ENCODE measurements around the gene TYROBP. TPM values are rescaled to one million over a fixed set of nuclear protein-coding genes. Genes with fewer than 3 reads are reported as not detected.

TYROBP gene
- total and polyA plus RNA-seq, 3 experiments from 2014 or later: 6.4 to 96.2 (median 6.8) TPM

DNA sequence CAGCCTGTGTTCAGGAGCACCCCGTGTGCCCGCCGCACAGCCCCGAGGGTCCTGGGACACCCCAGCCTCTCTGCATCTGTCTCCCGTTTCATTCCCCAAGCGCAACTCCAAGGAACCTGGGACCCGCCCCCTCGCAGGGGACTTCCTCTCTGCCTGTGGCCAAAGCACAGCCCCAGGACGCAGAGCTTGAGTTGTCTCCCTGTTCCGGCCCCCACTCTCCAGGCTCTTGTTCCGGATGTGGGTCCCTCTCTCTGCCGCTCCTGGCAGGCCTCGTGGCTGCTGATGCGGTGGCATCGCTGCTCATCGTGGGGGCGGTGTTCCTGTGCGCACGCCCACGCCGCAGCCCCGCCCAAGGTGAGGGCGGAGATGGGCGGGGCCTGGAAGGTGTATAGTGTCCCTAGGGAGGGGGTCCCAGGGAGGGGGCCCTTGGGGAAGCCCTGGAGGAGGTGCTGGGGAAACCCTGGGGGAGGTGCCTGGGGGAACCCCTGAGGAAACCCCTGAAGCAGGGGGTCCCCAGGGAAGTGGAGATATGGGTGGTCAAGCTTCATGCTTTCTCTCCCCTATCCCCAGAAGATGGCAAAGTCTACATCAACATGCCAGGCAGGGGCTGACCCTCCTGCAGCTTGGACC is 4.4 kb downstream of the TYROBP start:
- no peaks in the 10 kb centered on the region for H3K9me3 ChIP-seq (ENCODE audit: low read length)
- CTCF ChIA-PET: interaction anchor here (1.0 to 3.2 kb wide), 3 partner anchors 22 to 29 kb away, joined by 3 to 16 read pairs (median 7); no protein-coding TSS in a partner anchor
- H3K36me3 ChIP-seq (ENCODE audit: insufficient read depth, low read length): no peaks in the 10 kb centered on the region
- Mint-ChIP-seq H3K27ac (peak overlapping the region; percentile 87 to 99 (median 98)), H3K9me3 (peaks cover 0 to 3% (median 0%) of the 10 kb centered on the region in 5 donors), H3K36me3 (peaks cover 2 to 18% (median 5%) of the 10 kb centered on the region in 3 donors), H3K27me3 (no peaks in the 10 kb centered on the region), H3K4me1 (peaks cover 45 to 58% (median 51%) of the 10 kb centered on the region in 3 donors), H3K4me3 (peak overlapping the region; percentile 87 to 100 (median 95))
- H3K27me3 ChIP-seq (ENCODE audit: insufficient read depth, low read length, poor library complexity, severe bottlenecking): no peaks in the 10 kb centered on the region
- H3K4me3 ChIP-seq (ENCODE audit: low read length): peak overlapping the region; percentile 100
- H3K27ac ChIP-seq (ENCODE audit: low read depth, low read length): peak overlapping the region; percentile 90
- DNase-seq: peak; percentile 84 to 94 (median 89)
- POLR2A ChIA-PET: interaction anchor here (1.0 to 2.5 kb wide), 3 partner anchors 26 to 163 kb away, joined by 3 to 16 read pairs (median 6); no protein-coding TSS in a partner anchor
- peaks cover 50% of the 10 kb centered on the region for H3K4me1 ChIP-seq (ENCODE audit: insufficient read depth, low read length)

DNA sequence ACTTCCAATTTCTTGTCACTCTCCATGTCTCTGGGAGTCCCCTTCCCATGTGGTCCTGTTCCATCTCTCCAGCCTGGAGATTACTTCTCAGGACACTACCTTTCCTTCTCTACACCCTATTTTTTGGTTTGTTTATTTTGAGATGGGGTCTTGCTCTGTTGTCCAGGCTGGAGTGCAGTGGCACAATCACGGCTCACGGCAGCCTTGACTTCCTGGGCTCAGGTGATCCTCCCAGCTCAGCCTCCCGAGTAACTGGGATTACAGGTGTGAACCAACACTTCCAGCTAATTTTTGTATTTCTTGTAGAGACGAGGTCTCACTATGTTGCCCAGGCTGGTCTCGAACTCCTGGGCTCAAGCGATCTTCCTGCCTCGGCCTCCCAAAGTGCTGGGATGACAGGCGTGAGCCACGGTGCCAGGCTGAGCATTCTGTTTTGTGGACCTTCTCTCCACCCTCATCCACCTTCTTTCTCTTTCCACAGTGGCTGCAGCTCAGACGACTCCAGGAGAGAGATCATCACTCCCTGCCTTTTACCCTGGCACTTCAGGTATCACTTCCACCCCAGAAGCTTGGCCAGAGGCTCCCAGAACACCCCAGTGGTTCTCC is 5.1 kb downstream of the TYROBP start:
- Histone ChIP-seq H3K4me3 (ENCODE audit: low read length) (peak overlapping the region; percentile 100), H3K27ac (ENCODE audit: low read depth, low read length) (peak overlapping the region; percentile 90), H3K36me3 (ENCODE audit: insufficient read depth, low read length) (no peaks in the 10 kb centered on the region), H3K4me1 (ENCODE audit: insufficient read depth, low read length) (peaks cover 56% of the 10 kb centered on the region), H3K27me3 (ENCODE audit: insufficient read depth, low read length, poor library complexity, severe bottlenecking) (no peaks in the 10 kb centered on the region), H3K9me3 (ENCODE audit: low read length) (no peaks in the 10 kb centered on the region)
- Mint-ChIP-seq H3K4me3 (peak overlapping the region; percentile 87 to 100 (median 95)), H3K9me3 (peaks cover 0 to 3% (median 0%) of the 10 kb centered on the region in 5 donors), H3K36me3 (peaks cover 2 to 19% (median 5%) of the 10 kb centered on the region in 3 donors), H3K27me3 (no peaks in the 10 kb centered on the region), H3K4me1 (peaks cover 47 to 64% (median 55%) of the 10 kb centered on the region in 3 donors), H3K27ac (peak overlapping the region; percentile 87 to 99 (median 98))
- POLR2A ChIA-PET: interaction anchor here (1.0 to 2.5 kb wide), 3 partner anchors 27 to 162 kb away, joined by 3 to 16 read pairs (median 6); no protein-coding TSS in a partner anchor
- no peak for DNase-seq
- CTCF ChIA-PET: interaction anchor here (1.0 to 3.2 kb wide), 3 partner anchors 21 to 29 kb away, joined by 3 to 16 read pairs (median 7); no protein-coding TSS in a partner anchor

DNA sequence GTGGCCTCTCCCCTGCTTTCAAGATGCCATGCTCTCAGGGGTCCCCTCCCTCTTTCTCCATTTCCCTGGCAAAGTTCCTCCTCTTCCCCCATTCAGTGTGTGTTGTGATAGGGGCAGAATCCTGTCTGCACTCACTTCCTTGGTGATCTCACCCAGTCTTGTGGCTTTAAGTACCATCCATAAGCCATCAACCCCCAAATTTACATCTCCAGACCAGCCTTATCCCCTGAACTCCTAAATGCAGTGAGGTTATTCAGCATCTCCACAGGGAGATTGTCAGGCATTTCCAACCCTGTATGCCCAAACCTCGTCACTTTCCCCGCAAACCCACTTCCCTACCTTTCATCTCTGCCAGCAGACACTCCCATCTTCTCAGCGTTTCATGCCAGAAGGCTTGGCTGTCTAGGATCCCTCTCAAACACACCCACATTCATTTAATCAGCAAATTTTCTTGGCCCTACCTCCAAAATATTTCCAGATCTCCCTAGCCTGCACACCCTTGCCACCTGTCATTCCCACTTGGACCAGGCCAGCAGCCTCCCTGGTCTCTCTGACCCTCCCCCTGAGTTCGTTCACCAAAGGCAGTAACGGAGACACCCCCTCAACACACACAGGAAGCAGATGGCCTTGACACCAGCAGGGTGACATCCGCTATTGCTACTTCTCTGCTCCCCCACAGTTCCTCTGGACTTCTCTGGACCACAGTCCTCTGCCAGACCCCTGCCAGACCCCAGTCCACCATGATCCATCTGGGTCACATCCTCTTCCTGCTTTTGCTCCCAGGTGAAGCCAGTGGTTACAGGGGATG is 6.0 kb downstream of the TYROBP start, which contains the start of gene HCST:
Gene HCST (plus strand): TSS at position 676 of the 808 bp plus-strand sequence. CDS start 65 bp downstream, at position 741.
- peak within 1 kb of the TSS; percentile 100 for H3K4me3 ChIP-seq (ENCODE audit: low read length)
- no peaks in the 10 kb centered on the region for H3K27me3 ChIP-seq (ENCODE audit: insufficient read depth, low read length, poor library complexity, severe bottlenecking)
- Mint-ChIP-seq H3K9me3 (peaks cover 0 to 3% (median 0%) of the 10 kb centered on the region in 5 donors), H3K36me3 (peaks cover 2 to 26% (median 5%) of the 10 kb centered on the region in 3 donors), H3K4me1 (peaks cover 47 to 68% (median 59%) of the 10 kb centered on the region in 3 donors), H3K27ac (peak within 1 kb of the TSS; percentile 87 to 99 (median 98)), H3K27me3 (no peaks in the 10 kb centered on the region), H3K4me3 (peak within 1 kb of the TSS; percentile 87 to 100 (median 96))
- peaks cover 57% of the 10 kb centered on the region for H3K4me1 ChIP-seq (ENCODE audit: insufficient read depth, low read length)
- POLR2A ChIA-PET: interaction anchor here (1.8 to 2.5 kb wide), 4 partner anchors 27 to 29 kb away, joined by 6 to 16 read pairs (median 6); no protein-coding TSS in a partner anchor
- no peaks in the 10 kb centered on the region for H3K9me3 ChIP-seq (ENCODE audit: low read length)
- CTCF ChIA-PET: interaction anchor here (1.1 kb wide), 1 partner anchor 19 kb away, joined by 3 read pairs; no protein-coding TSS in a partner anchor
- H3K36me3 ChIP-seq (ENCODE audit: insufficient read depth, low read length): no peaks in the 10 kb centered on the region
- DNase-seq: peak; percentile 39 to 79 (median 68)
- peak within 1 kb of the TSS; percentile 90 for H3K27ac ChIP-seq (ENCODE audit: low read depth, low read length)

DNA sequence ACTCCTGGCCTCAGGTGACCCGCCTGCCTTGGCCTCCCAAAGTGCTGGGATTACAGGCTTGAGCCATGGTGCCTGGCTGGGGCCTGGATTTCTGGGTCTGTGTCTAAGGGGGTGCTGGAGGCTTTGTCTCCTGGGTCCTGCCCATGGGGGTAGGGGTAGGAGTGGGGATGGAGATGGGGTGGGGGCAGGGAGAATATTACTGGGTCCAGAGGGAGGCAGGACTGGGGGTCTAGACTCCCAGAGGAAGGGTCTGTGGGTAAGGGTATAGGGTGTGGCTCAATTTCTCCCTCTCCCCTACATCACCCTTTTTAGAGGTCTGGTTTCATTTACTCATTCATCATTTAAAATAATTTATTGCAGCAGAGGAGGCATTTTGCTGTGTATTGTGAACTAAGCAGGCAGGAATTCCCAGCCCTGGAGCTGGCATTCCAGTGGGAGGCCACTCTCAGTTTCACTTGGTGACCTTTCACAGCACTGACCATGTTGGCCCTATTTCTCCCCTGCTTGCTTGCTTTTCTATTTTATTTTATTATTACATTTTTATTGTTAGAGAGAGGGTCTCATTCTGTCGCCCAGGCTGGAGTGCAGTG is 6.9 kb downstream of the TYROBP start:
- ChIA-PET POLR2A (interaction anchor here (0.6 to 2.1 kb wide), 4 partner anchors 9 to 30 kb away, joined by 3 to 7 read pairs (median 5); no protein-coding TSS in a partner anchor), CTCF (interaction anchor here (1.1 to 1.5 kb wide), 4 partner anchors 9 to 30 kb away, joined by 3 to 4 read pairs (median 4); no protein-coding TSS in a partner anchor)
- H3K27me3 Mint-ChIP-seq: no peaks in the 10 kb centered on the region
- Histone ChIP-seq H3K27me3 (ENCODE audit: insufficient read depth, low read length, poor library complexity, severe bottlenecking) (no peaks in the 10 kb centered on the region), H3K36me3 (ENCODE audit: insufficient read depth, low read length) (peaks cover 3% of the 10 kb centered on the region), H3K4me3 (ENCODE audit: low read length) (peak overlapping the region; percentile 100), H3K27ac (ENCODE audit: low read depth, low read length) (peak overlapping the region; percentile 92), H3K4me1 (ENCODE audit: insufficient read depth, low read length) (peaks cover 63% of the 10 kb centered on the region), H3K9me3 (ENCODE audit: low read length) (no peaks in the 10 kb centered on the region)
- H3K27ac Mint-ChIP-seq: peak overlapping the region; percentile 87 to 99 (median 98)
- H3K4me3 Mint-ChIP-seq: peak overlapping the region; percentile 91 to 100 (median 96)
- H3K9me3 Mint-ChIP-seq: peaks cover 0 to 3% (median 0%) of the 10 kb centered on the region in 5 donors
- peaks cover 45 to 72% (median 51%) of the 10 kb centered on the region in 3 donors for H3K4me1 Mint-ChIP-seq
- H3K36me3 Mint-ChIP-seq: peaks cover 2 to 34% (median 5%) of the 10 kb centered on the region in 3 donors
- DNase-seq: no peak

DNA sequence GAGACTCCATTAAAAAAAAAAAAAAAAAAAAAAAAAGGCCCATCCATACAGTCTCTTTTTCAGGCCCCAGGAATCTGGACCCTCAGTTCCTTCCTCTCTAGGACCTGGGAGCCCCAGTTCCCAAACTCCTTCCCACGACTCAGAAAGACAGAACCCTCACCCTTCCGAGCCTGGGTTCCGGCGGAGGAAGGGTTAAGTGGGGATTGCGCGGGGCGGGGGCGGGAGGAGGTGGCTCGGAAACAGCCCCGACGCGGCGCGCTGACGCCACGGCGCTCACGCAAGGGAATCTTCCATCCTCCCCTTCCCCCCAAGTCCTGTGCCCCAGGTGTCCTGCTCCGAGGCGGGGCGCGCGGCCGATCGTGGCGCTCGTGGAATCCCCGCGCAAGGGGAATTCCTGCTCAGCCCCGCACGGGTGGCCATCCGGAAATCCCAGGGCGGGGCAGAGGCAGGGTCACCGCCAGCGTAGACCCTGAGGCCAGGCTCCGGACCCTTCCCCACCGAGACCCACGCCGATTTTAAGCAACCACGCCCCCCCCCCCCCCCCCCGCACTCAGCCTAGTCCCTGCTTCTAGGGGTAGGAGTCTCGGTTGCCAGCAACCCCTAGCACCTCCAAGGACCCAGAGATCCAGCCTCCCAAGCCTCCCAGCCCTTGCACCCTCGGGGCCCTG is 8.4 kb downstream of the TYROBP start:
- CTCF ChIA-PET: interaction anchor here (1.3 to 1.5 kb wide), 2 partner anchors 8 to 31 kb away, joined by 4 read pairs; no protein-coding TSS in a partner anchor
- peaks cover 46 to 74% (median 54%) of the 10 kb centered on the region in 3 donors for H3K4me1 Mint-ChIP-seq
- H3K4me3 Mint-ChIP-seq: peak overlapping the region; percentile 91 to 100 (median 96)
- no peaks in the 10 kb centered on the region for H3K27me3 Mint-ChIP-seq
- peak; percentile 82 to 91 (median 86) for DNase-seq
- peaks cover 4 to 44% (median 5%) of the 10 kb centered on the region in 3 donors for H3K36me3 Mint-ChIP-seq
- H3K36me3 ChIP-seq (ENCODE audit: insufficient read depth, low read length): peaks cover 9% of the 10 kb centered on the region
- H3K9me3 Mint-ChIP-seq: peaks cover 0 to 3% (median 0%) of the 10 kb centered on the region in 5 donors
- peak overlapping the region; percentile 87 to 99 (median 98) for H3K27ac Mint-ChIP-seq
- peak overlapping the region; percentile 92 for H3K27ac ChIP-seq (ENCODE audit: low read depth, low read length)
- H3K4me1 ChIP-seq (ENCODE audit: insufficient read depth, low read length): peaks cover 61% of the 10 kb centered on the region
- POLR2A ChIA-PET: interaction anchor here (2.1 kb wide), 2 partner anchors 30 to 31 kb away, joined by 6 to 7 read pairs; no protein-coding TSS in a partner anchor
- no peaks in the 10 kb centered on the region for H3K9me3 ChIP-seq (ENCODE audit: low read length)
- peak overlapping the region; percentile 87 for H3K4me3 ChIP-seq (ENCODE audit: low read length)
- no peaks in the 10 kb centered on the region for H3K27me3 ChIP-seq (ENCODE audit: insufficient read depth, low read length, poor library complexity, severe bottlenecking)

DNA sequence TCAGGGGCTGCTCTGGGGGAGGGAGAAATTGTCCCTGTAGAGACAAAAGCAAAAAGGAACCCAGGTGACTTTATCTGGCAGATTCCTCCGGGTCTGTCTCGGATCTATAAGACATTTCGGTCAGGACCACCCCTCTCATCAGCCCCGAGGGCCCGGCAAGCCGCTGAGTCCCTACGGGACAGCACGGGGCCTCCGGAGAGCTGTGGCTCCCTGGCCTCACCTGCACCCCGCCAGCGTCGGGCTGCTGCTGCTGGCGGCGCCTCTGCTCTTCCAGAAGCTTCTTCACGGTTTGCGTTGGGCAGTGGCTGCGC is 9.6 kb downstream of the TYROBP start:
- H3K27ac Mint-ChIP-seq: peak overlapping the region; percentile 87 to 99 (median 98)
- peaks cover 50% of the 10 kb centered on the region for H3K4me1 ChIP-seq (ENCODE audit: insufficient read depth, low read length)
- no peak for DNase-seq
- H3K9me3 Mint-ChIP-seq: peaks cover 0 to 2% (median 0%) of the 10 kb centered on the region in 5 donors
- CTCF ChIA-PET: interaction anchor here (1.0 to 1.7 kb wide), 3 partner anchors 17 to 206 kb away, joined by 3 to 4 read pairs (median 3); no protein-coding TSS in a partner anchor
- H3K4me3 Mint-ChIP-seq: peak overlapping the region; percentile 91 to 100 (median 96)
- H3K4me1 Mint-ChIP-seq: peaks cover 35 to 62% (median 44%) of the 10 kb centered on the region in 3 donors
- POLR2A ChIA-PET: interaction anchor here (0.5 to 1.2 kb wide), 3 partner anchors 33 to 224 kb away, joined by 3 to 9 read pairs (median 6); partner anchors contain the start of genes PSENEN and U2AF1L4
- H3K27me3 ChIP-seq (ENCODE audit: insufficient read depth, low read length, poor library complexity, severe bottlenecking): no peaks in the 10 kb centered on the region
- peaks cover 15% of the 10 kb centered on the region for H3K36me3 ChIP-seq (ENCODE audit: insufficient read depth, low read length)
- H3K36me3 Mint-ChIP-seq: peaks cover 3 to 50% (median 3%) of the 10 kb centered on the region in 3 donors
- H3K4me3 ChIP-seq (ENCODE audit: low read length): peak overlapping the region; percentile 87
- H3K27ac ChIP-seq (ENCODE audit: low read depth, low read length): peak overlapping the region; percentile 92
- no peaks in the 10 kb centered on the region for H3K27me3 Mint-ChIP-seq
- H3K9me3 ChIP-seq (ENCODE audit: low read length): no peaks in the 10 kb centered on the region
